HG03354 (cell line): Measurements from ENCODE around the gene BPIFA2.
"Not testable (repeated sequence)": the region's sequence is repeated elsewhere in the genome, so short reads cannot be mapped to it uniquely, and the experiment has no call there.

ENCODE experiments used
- ATAC-seq: cut with Tn5 transposase; IDR thresholded peaks from one replicate; pipeline ENCODE4 v1.9.1; 2021; ENCODE audit warnings: mild to moderate bottlenecking; ENCODE audit not compliant: unreplicated experiment, poor library complexity, severe bottlenecking

Gene BPIFA2

DNA sequence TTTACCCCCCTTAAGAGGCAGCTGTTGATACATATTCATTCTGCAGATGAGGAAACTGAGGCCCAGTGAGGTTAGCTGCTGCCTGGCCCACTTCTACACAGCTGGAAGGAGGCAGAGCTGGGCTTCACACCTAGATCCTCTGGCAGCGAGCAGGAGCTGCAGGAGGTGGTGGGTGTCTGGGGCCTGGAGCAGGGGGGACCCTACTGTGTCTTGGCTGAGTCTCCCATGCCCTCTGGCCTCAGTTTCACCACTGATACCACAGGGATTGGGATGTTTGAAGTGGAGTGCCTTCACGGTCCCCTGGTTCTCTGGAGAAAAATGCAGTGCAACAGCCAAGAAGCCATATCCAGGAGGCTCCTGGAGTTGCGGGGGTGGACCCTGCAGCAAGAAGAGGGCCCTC is 8.2 kb upstream of the BPIFA2 start:
- no peak for ATAC-seq

DNA sequence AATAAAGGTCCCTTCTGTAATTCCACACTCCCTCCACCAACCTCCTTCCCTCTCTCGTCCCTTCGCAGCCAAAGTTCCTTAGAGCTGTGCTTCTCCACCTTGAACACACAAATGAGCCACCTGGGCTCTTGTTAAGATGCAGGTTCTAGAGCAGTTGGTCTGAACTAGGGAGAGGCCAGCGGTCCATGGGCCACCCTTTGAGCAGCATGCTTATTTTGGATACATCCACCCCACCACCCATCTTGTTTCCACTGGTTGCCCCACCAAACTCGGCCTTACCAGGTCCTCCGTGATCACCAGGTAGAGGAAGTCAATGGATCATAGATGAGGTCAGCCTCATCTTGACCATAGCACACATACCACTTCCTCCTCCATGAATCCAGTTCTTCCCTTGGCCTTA is 7.3 kb upstream of the BPIFA2 start:
- no peak for ATAC-seq

DNA sequence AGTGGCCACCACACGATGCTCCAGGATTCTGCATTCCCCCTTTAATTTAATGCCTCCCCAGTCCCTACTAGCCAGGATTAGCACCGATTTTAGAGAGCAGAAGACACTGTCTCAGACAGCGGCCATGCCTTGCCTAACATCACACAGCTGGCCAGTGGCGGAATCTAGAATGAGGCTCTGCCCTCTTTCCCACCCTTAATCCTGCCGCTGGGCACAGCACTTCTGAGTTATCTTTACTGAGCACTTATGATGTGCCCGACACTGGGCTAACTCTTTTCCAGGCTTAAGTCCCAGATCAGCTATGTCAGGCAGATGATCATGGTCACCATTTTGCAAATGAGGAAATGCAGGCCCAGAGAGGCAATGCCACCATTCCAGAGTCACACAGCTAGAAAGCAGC is 5.6 kb upstream of the BPIFA2 start:
- no peak for ATAC-seq

DNA sequence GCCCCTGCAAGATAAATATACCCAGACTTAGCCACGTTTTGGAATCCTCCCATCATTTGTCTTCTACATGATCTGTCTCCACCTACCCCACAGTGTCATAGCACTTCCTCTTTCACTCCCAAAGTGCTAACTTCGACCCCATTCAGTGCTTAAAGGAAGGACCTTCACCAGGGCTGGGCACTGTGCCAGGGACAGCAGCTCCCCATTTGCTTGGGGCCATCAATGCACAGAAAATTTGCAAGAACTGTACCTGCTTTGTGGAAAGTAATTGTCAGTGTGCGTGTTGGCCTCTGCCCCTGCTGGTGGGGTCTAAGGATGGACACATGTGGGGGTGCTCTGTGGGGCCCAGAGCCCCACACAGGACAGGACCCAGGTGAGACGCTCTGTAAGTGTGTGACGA is 5.2 kb upstream of the BPIFA2 start:
- no peak for ATAC-seq

DNA sequence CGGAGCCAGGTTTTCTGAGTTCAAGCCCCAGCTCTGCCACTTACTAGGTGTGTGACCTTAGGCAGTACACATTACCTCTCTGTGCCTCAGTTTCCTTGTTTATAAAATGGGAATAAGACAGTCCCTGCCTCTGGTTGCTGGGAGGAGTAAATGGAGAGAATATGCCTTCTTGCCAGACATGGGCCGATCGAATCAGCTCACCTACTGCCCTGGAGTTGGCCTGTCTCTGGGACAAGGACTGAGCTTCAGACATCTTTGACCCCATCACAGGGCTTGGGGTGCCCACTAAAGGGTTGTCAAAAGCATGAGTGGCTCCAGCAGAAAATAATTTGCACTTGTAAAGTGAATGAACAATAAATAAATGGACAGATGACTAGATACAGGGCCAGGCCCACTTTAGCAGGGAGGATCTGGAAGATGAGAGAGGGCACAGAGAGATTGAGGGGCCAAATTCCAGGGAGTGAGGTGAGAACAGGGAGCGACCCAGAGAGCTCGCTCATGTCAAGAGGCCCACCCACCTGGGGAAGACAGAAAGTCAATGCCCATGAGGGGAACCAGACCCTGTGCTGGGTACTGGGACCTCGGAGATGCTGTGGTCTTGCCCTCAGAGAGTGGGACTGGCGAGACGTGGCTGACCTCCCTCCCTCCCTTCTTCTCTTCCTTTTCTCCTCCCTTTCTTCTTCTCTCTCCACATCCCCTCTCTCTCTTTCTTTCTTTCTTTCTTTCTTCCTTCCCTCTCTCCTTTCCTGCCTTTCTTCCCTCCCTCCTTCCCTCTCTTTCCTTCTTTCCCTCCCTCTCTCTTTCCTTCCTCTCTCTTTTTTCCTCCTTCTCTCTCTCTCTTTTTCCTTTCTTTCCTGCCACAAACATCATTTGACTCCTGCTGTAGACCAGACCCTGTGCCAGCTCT is 3.9 kb upstream of the BPIFA2 start:
- ATAC-seq: no peak

DNA sequence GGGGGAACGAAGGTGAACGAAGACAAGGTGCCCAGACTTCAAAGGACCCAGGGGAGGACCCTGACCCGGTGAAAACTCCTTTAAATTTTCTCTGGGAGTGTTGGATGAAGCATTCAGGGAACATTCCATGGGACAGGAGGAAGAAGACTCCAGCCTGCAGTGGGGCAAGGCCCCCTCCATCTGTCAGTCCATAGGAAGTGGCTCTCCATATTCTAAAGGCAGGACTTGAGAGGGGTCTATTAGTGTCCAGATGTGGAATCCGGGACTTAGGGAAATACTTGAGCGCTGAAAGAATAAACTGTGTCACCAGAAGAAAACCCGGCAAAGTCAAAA is 3.2 kb upstream of the BPIFA2 start:
- no peak for ATAC-seq

DNA sequence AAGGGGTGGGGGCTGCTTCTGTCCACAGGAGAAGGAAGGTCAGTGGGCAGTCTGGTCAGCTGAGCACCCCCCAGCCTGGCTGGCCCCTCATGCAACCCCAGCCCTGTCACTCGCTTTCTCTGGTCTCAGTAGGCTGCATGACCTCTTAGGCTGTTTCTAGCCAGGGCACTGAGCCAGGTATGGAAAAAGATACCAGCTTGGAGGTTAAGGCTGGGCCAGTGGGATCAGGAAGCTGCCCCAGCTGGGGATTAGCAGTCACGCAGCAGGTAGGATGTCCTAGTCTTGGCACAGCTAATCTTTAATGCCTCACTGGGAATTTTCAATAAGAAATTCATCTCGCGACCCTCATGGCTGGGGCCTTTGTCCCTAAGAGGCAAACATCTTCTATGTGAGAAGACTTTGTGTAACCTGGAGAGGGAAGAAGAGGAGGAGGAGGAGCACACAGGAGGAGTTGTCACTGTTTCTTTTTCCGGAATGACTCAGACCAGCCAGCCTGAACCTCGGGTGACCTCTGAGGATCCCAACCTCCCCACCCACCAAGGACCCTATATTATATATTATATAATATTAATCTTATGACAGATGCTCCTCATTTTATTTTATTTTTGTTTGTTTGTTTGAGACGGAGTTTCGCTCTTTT is 2.4 kb upstream of the BPIFA2 start:
- ATAC-seq: no peak

DNA sequence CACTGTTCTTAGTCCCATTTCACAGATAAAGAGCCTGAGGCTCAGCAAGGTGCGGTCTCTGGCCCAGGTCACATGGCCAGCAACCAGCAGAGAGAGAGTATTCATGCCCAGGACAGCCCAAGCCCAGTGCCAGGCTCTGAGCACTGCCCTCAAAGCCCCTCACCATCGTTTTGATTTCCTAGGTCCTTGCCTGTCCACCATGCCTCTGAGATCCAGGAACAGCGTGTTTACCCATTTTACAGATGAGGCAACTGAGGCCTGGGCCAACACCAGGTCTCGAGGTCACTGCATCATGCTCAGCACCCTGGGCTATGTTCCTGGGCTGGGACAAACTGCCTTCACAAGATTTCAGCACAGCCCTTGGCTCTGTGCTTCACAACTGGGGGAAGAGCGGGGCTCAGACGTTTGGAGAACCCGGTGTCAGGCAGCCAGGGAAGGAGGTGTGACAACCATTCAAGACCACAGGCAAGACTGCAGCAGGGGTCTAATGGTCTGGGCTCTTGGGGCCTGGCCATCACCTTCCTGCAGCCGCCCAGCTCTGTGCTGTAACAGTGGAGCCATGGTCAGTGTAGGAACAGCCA is 1.3 kb upstream of the BPIFA2 start:
- no peak for ATAC-seq

DNA sequence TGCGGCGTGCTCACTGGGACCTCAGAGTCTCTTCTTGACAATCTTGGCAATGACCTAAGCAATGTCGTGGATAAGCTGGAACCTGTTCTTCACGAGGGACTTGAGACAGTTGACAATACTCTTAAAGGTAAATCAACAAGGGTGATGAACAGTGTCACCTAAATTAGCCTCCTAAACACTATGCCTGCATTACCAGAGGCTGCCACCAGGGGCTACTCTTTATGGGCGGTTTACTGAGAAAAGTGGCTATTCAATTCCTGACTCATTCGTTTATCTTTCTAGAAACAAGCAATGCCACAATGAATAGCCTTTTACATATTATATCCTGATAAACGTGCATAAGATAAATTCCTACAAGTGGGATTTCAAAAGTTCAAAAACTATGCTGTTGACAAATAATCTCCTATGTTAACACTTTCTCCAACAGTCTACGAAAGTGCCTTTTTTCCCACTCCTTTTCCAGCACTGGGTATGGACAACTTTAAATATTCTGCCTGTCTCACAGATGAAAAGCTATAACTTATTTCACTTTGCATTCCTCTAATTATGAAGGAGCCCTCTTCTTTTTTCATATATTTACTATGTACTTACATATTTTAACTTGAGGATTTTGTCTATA is 1.3 kb downstream of the BPIFA2 start:
- no peak for ATAC-seq

DNA sequence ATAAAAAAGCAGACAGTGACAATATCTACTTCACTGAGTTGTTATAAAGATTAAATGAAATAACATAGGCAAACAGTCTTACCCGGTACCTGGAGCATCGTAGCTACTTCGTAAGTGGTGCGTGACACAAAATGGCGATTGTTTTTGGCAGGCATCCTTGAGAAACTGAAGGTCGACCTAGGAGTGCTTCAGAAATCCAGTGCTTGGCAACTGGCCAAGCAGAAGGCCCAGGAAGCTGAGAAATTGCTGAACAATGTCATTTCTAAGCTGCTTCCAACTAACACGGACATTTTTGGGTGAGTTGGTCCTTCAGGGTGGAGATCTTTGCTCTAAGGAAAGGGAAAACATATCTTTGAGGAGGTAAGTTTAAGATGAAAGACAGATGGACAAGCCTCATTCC is 4.8 kb downstream of the BPIFA2 start:
- no peak for ATAC-seq

DNA sequence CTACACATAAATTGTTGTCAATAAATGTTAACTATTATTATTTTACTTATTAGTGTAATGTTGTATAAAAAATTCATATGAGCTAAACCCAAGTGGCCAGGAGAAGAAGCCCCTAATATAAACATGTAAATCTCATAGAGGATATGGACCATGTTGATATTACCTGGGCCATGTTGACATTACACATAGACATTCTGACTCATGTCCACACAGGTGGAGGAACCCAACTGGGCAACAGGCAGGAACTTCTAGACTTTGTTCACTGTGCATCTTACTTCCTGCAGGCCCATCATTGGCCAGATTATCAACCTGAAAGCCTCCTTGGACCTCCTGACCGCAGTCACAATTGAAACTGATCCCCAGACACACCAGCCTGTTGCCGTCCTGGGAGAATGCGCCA is 7.2 kb downstream of the BPIFA2 start:
- ATAC-seq: no peak

DNA sequence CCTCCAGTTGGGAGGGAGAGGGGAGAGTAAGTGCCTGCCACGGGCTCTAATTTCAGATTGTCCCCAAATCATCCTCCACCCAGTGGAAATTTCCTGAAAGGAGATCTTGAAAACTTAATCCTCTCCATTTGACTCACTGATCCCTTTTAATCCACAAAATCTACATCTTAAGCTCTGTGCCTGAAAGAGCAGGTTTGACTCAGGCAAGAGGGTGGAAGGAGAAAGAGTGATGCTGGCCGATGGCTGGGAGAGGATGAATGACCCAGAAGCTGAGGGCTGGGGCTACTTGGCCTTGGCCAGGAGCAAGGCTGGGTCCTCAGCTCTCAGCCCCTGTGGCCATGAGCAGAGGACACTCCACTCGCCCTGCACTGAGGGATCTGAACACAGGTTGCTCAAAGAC is 8.1 kb downstream of the BPIFA2 start:
- ATAC-seq: no peak

DNA sequence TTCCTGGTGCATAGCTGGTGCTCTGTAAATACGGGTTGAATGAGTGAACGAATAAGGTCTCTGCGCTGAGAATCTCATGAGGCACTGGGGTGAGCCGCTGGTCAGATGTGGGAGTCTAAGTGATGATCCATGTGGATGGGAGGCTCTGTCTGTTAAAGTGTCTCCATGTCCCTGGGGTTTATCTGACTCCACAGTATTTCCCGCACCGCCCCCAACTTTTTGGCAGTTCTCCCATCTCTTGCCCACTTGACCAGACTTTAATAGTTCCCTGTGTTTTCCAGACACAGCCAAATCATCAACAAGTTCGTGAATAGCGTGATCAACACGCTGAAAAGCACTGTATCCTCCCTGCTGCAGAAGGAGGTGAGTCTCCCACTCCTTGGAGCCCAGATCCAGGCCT is 9.9 kb downstream of the BPIFA2 start:
- no peak for ATAC-seq

DNA sequence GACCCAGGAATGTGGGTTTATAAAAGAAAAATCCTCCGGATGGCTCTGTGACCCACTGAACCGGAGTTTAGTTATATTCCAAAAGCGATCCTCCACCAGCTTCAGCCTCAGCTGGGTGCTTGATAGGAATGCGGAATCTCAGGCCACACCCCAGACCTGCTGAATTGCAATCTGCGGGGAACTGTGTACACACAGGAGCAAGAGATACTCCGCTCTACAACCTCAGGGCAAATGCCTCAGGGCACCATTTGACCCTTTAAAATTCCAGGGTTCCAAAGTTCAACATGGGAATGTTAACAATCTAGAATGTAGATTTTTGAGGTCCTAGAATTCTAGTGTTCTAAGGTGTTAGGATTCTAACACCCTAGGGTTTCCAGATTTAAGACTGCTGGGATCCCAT is 10.8 kb downstream of the BPIFA2 start:
- ATAC-seq: no peak

DNA sequence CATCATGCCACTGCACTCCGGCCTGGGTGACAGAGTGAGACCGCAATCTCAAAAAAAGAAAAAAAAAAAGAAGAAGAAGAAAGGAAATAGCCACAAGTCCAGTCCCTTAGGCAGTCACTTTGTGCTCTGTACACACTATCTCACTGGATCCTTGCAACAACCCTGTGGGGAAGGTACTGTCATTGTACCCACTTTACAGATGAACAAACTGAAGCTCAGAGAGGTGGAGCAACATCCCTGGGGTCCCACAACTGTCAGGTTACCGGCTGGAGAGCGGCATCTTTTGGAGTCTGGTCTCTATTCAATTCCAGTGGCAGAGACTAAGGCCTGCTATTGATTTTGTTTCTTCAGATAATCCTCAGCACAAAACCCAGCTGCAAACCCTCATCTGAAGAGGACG is 12.2 kb downstream of the BPIFA2 start:
- no peak for ATAC-seq

DNA sequence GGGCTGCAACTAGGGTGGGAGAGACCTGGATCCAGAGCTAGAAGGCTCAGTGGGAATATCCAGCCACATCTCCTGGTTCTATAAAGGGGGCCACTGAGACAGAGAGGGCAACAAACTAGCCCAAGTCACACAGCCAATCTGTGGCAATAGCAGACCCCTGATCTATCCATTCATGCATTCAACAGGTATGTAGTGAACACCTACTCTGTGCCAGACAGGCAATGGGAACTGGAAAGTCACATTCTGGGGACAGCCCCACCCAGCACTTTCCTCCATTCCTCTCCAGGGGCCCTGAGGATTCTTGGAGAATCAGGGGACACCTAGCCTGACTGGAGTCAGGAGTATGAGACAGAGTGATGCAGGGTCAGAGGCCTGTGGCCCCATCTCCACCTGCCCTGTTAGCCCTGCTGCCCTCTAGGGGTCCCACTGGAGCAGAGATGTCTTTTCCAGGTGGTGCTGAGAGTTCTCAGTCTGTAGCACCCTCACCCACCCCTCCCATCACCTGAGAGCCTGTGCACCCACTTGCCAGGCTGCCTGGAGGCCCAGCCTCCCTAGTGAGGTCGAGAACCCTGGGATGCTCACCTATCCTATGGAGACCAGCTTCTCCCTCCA is 13.6 kb downstream of the BPIFA2 start:
- no peak for ATAC-seq

DNA sequence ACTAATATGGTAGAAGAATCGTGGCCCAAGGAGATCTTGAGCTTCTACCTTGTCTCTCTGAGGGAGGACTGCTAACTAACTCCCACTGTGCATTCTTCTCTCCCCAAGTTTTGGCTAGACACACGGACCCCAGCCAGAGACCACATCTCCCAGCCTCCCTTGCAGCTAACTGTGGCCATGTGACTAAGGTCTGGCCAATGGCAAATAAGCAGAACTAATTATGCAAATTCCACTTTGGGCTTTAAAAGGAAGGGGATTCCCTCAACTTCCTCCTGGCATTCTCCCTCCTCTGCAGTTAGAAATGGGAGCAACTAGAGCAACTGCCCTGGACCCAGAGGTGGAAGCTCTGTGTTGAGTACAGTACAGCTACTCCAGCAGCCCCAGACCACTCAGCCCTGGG is 15.4 kb downstream of the BPIFA2 start:
- no peak for ATAC-seq

DNA sequence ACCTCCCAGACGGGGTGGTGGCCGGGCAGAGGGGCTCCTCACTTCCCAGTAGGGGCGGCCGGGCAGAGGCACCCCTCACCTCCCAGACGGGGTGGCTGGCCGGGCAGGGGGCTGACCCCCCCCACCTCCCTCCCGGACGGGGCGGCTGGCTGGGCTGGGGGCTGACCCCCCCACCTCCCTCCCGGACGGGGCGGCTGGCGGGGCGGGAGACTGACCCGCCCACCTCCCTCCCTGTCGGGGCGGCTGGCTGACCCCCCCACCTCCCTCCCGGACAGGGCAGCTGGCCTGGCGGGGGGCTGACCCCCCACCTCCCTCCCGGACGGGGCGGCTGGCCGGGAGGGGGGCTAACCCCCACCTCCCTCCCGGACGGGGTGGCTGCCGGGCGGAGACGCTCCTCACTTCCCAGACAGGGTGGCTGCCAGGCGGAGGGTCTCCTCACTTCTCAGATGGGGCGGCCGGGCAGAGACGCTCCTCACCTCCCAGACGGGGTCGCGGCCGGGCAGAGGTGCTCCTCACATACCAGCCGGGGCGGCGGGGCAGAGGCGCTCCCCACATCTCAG is 17.2 kb downstream of the BPIFA2 start:
- ATAC-seq: not testable (repeated sequence)

DNA sequence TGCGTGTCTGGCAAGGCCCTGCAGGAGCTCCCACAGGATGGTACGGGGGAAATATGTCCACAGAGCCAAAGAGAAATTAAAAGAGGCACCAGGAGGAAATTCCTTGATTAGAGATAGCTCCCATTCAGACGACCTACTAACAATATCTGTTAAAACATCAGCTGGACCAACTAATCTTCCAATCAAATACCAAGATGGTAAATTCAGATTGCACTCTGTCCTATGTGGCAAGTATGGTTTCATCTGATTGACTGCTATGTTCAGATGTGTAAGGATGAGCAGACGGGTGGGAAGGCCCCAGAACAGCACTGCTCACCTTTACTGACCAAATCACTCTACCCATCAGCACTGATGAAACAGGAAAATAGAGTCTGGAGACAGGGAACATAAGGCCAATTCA is 19.5 kb downstream of the BPIFA2 start:
- no peak for ATAC-seq

DNA sequence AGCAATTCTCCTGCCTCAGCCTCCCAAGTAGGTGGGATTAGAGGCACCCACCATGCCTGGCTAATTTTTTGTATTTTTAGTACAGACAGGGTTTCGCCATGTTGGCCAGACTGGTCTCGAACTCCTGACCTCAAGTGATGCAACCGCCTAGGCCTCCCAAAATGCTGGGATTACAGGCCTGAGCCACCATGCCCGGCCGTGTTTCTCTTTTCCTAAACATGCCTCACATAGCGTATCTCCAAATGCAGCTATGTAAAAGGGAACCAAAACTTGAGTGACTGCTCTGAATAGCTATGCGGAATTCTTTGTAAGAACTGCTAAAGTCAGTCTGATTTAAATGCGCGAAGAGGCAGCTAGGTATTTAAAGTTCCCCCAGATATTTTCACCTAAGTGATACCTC is 20.5 kb downstream of the BPIFA2 start:
- no peak for ATAC-seq
